DND-41 (cell line): ENCODE results near the gene TFCP2L1.

Experiments
- CTCF ChIP-seq: IDR thresholded peaks from 2 replicates; pipeline ENCODE4 v1.5.1; 2012; ENCODE audit warnings: borderline replicate concordance, low read length, moderate library complexity, mild to moderate bottlenecking; ENCODE audit not compliant: poor library complexity, severe bottlenecking; ENCODE audit errors: extremely low read depth
- EZH2 ChIP-seq: IDR thresholded peaks from 3 replicates; pipeline ENCODE4 v1.6.1; 2012; ENCODE audit warnings: borderline replicate concordance, low read depth, mild to moderate bottlenecking, moderate library complexity, low read length, inconsistent platforms; ENCODE audit not compliant: severe bottlenecking

DNA sequence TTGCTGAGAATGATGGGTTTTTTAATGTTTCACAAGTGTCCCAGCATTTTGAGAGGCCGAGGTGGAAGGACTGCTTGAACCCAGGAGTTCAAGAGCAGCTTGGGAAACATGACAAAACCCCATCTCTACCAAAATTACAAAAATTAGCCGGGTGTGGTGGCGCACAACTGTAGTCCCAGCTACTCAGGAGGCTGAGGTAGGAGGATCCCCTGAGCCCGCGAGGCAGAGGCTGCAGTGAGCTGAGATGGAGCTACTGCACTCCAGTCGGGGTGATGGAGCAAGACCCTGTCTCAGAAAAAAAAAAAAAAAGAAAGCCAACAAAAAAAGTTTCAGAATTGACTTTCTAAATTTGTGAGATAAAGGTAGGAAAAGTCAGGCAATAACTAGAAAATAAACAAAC lies 8.7 kb downstream of the TFCP2L1 start:
- TF ChIP-seq CTCF, result no peak
- TF ChIP-seq EZH2, result no peak
